HL-60/S4 (cell line): ENCODE data around the gene FUT3.

Experiments used
- in situ Hi-C: fragments of 300-500 bp; cut with MboI; formaldehyde crosslinking; loops from 2 replicates; pipeline ENCODE4 v1.14.3; 2022; ENCODE audit warnings: low sequenced_read_pairs

FUT3 gene

DNA sequence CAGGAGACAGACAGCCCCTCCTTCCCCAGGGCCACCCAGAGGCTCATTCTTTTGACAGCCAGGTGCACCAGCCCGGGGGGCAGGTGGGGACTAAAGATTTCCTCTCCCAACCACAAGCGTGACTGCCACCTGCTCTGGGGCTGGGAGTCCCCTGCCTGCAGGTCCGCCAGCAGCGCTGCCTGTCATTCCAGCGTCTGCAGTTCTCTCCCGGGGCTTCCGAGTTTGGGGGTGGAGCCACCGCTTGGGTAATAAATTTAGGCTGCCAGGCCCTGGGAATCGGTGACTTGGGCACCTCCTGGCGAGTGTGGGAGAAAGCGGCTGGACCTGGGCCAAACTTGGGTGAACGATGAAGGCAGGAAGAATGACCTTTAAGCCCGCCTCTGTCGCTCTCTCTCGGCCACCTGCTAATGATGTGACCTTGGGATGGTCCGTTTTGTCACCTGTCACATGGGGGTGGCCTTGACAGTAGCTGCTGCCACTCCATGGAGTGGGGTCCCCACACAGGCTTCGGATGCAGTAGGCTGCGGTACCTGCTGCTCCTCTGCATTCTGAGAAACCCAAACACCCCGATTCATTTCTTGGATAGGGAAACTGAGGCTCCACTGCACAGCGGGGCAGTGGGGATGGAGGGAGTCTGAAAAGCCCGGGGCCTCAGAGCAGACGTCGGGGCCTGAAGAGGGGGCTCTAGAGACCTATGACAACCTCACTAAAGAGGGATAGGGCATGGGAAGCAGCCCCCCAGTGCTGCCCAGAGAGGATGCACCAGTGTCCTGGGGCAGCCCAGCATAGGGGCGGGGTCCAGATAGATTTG lies 24.5 kb downstream of the FUT3 start:
- in situ Hi-C loops = no loop called here

DNA sequence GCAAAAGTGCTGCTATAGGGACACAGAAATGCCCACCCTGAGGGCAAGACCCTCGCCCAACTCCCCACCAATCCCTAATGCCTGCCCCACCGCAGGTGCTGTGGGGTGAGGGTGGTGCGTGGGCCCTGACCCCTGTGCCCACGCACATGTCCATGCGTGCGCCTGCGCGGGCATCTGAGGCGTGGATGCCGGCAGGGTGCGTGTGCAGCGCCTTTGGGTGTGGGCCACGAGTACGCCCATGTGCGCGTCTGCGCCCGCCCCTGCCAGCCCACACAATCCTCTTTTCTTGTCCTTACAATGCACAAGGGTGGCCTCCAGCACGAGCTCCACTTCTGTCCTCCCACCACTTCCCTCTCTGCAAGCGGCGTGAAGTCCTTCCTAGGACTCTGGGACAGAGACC lies 26.1 kb downstream of the FUT3 start:
- in situ Hi-C loops = no loop called here

GRCh38 chr19:5824751-5825150 lies 26.5 kb downstream of the FUT3 start:
- in situ Hi-C loops = no loop called here

DNA sequence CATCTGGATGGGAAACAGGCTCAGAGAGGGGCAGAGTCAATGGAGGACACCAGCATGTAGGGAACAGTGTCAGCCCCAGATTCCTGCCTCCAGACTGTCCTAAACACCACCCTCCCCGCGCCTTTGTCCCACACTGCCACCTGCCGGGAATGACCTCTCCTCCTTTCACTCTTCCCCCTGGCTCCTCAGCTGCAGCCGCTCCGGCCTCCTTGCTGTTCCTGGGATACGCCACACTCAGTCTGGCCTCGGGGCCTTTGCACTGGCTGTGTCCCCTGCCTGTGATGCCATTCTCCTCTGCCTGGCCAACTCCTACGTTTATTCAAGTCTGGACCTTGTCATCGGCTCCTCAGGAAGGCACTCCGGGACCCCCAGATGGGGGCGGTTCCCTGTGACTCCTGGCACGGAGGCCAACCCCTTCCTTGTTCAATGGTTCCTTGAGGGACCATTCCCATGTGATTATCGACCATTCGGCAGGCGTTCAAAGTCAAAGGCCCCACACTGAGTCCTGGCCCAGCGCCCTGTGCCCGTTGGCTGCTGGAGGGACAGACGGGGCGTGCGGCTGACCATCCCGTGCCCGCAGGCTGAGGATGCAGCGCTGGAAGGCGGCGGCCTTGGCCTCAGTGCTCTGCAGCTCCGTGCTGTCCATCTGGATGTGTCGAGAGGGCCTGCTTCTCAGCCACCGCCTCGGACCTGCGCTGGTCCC lies 27.5 kb downstream of the FUT3 start:
- in situ Hi-C loops = no loop called here

- in situ Hi-C loops = no loop called here
These were observed 28.9 kb downstream of the FUT3 start for GRCh38 chr19:5822181-5822844.

GRCh38 chr19:5821521-5822180 lies 29.6 kb downstream of the FUT3 start:
- in situ Hi-C loops = no loop called here

GRCh38 chr19:5820785-5821184 lies 30.5 kb downstream of the FUT3 start:
- in situ Hi-C loops = no loop called here

GRCh38 chr19:5818594-5818993 lies 32.7 kb downstream of the FUT3 start:
- in situ Hi-C loops = no loop called here

DNA sequence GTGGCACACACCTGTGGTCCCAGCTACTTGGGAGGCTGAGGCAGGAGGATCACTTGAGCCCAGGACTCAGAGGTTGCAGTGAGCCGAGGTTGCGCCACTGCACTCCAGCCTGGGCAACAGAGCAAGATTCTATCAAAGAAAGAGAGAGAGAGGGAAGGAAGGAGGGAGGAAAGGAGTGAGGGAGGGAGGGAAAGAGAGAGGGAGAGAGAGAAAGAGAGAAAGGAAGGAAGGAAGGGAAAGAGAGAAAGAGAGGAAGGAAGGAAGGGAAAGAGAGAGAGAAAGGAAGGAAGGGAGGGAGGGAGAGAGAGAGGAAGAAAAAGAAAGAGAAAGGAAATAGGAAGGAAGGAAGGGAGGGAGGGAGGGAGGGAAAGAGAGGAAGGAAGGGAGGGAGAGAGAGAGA lies 34.0 kb downstream of the FUT3 start:
- in situ Hi-C loops = no loop called here

DNA sequence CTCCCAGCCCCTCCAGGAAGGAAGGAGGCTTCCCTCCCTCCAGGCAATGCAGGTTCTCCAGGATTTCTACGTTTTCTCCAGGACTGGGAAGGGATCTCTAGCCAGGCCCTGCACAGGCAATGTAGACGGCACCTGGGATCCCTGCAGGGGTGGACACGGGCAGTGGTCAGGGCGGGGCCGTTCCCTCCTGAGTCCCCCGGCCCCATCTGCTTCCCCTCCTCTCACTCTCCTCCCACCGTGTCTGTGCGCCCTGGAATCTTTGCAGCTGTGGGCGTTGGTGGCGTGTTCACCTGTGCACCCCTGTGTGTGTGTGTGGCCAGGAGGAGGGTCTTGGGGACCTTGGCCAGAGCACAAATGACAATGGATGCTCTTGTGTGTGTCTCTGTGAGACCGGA lies 36.4 kb downstream of the FUT3 start:
- in situ Hi-C loops = no loop called here

- in situ Hi-C loops = no loop called here
These were observed 37.0 kb downstream of the FUT3 start for GRCh38 chr19:5814123-5814851.

DNA sequence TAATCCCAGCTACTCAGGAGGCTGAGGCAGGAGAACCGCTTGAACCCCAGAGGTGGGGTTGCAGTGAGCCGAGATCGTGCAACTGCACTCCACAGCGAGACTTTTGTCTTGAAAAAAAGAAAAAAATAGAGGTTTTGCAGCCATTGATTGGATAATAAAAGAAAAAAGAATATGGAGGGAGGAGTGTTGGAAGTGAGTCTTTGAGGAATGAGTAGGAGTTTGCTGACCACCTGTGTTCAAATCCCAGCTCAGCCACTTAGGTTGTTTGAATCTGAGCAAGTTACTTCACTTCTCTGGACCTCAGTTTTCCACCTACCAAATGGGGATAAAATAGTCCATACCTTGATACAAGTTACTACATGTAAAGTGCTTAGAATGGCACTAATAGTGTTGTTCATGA lies 40.1 kb downstream of the FUT3 start:
- in situ Hi-C loops = no loop called here

GRCh38 chr19:5809469-5809868 lies 41.8 kb downstream of the FUT3 start:
- in situ Hi-C loops = loop anchor here (10.0 kb wide), 1 partner anchor 215 kb away; no protein-coding TSS in a partner anchor

- in situ Hi-C loops = loop anchor here (10.0 kb wide), 1 partner anchor 216 kb away; no protein-coding TSS in a partner anchor
These were observed 42.2 kb downstream of the FUT3 start for GRCh38 chr19:5809053-5809452.

DNA sequence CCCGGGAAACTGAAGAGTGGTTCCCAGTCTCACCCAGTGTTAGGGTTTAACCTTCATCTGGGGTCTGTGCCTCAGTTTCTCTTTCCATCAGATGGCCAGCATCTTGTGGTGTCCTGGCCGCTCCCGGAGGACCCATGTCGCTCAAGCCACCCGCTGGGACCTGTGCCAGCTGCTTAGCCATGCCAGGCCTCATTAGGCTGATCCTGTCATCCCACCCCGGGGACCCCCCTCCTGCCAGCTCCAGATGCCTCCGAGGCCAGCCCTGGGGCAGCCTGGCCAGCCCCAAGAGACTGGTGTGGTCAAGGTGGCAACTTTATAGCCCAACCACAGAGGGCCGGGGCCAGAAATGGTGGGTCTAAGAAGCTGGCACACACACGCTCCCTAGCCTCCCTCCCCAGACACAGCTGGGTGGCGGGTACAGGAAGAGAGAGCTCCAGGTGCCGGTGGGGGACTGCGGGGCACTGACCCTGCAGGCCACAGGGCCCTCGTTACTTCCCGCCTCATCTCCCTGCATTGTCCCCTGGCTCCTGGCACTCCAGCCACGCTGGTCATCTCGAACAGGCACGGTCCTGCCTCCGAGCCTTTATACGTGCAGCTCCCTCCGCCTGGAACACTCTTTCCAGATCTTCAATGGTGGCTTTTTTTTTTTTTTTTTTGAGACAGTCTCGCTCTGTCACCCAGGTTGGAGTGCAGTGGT lies 43.0 kb downstream of the FUT3 start:
- in situ Hi-C loops = loop anchor here (10.0 kb wide), 1 partner anchor 217 kb away; no protein-coding TSS in a partner anchor

DNA sequence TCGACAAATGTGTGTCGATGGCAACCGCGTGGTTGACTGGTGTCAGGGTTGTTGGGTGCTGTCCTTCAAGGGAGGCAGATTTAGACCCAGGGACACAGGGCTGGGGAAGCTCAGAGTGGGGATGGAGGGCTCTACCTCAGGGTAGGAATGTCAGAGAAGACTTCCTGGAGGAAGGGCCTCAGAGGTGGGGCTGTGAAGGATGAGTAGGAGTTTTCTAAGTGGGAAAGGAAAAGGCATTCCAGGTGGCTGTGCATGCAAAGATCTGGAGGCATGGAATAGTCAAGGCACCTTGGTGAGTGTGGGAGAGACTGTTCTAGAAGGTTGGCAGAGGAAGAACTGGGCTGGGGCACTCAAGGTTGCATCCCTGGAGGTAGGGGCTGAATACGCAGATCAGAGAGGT lies 44.3 kb downstream of the FUT3 start:
- in situ Hi-C loops = loop anchor here (10.0 kb wide), 1 partner anchor 218 kb away; no protein-coding TSS in a partner anchor

- in situ Hi-C loops = loop anchor here (10.0 kb wide), 1 partner anchor 219 kb away; no protein-coding TSS in a partner anchor
These were observed 45.1 kb downstream of the FUT3 start for GRCh38 chr19:5806133-5806489.

DNA sequence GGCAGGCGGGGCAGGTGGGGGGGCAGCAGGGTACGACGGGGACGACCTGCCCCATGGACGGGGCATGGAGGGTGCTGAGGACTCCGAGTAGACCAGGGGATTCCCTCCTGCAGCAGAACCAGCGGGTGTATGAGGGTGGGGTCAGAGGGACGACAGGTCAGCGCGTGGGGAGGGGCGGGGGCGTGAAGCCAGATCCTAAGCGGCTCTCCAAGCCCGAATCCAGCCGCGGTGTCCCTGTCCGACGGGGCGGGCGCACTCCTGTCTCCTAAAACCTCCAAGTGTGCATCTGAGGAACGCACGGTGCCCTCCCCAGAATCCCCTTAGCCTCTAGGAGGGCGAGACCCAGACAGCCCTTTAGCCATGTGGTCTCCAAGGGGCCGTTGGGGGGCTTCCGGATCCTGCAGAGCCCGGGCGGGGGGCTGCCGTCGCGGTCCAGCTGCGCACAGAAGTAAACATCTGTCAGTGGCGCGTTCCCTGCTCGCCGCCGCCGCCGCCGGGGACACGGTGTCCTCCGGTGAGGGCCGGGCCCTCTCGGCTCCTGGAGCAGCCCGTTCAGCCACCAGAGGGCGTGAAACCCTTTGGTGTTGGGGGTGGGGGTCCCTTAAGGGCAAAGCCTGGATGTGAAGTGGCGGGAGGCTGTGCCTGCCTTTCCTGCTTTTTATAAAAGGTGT lies 45.7 kb downstream of the FUT3 start:
- in situ Hi-C loops = loop anchor here (10.0 kb wide), 1 partner anchor 219 kb away; no protein-coding TSS in a partner anchor
